Measurements from ENCODE around the gene RAMP1.
"Not testable (repeated sequence)": the region's sequence is repeated elsewhere in the genome, so short reads cannot be mapped to it uniquely, and the experiment has no call there.

Gene RAMP1

DNA sequence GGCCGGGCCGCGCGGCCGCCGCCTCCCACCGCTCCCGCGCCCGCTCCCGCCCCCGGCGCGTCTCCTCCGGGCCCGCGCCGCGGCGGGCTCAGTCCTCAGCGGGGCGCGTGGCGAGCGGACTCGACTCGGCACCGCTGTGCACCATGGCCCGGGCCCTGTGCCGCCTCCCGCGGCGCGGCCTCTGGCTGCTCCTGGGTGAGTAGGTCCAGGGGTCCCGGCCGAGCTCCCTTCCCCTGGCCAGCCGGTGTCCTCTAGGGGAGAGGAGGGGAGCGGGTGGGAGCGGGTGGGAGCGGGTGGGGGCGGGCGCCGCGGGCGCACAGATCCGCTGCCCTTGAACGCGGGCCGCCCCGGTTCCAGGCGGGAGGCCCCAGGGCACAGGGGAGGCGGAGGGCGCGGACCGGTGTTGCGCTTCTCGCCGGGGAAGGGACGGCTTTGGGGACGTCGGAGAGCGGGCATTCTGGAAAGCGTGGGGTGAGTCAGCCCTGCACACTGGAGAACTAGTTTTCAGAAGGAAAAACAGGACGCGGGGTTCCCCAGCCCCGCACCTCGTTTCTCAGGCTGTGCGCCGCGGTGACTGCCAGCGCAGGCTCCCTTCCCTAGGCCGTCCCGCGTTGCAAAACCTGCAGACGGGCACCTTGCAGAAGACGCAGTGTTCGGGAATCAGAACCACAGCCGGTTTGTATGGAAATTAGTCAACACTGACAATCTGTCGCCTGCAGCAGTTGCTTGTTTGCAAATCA, at the start of gene RAMP1:
Gene RAMP1 (plus strand): TSS at position 91 of the 740 bp plus-strand sequence. CDS start 53 bp downstream, at position 144.
- DNase-seq = peak; percentile 45

GRCh38 chr2:237815637-237816036, 43.8 kb upstream of the RAMP1 start:
- DNase-seq = no peak

- DNase-seq = no peak
Measured at GRCh38 chr2:237816531-237816930, 42.9 kb upstream of the RAMP1 start.

DNA sequence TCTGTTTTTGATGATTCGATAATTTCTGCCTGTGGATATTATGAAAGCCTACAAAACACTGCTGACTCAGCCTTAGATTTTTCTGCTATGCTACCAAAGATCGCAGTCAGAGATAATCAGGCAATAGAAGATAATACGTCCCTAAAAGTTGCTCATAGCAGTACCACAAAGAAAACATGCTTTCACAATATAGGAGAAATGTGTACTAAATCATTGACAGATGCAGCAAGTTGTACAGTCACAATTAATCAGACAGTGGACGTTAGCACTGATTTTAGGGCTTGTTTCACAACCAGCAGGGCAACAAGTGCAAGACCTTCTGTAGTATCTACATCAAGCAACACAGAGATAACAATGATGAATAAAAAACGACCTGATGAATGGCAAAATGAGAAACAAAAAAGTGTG, 41.4 kb upstream of the RAMP1 start:
- no peak for DNase-seq

- DNase-seq = no peak
Measured at GRCh38 chr2:237819231-237819630, 40.2 kb upstream of the RAMP1 start.

GRCh38 chr2:237820421-237820820, 39.0 kb upstream of the RAMP1 start:
- no peak for DNase-seq

DNA sequence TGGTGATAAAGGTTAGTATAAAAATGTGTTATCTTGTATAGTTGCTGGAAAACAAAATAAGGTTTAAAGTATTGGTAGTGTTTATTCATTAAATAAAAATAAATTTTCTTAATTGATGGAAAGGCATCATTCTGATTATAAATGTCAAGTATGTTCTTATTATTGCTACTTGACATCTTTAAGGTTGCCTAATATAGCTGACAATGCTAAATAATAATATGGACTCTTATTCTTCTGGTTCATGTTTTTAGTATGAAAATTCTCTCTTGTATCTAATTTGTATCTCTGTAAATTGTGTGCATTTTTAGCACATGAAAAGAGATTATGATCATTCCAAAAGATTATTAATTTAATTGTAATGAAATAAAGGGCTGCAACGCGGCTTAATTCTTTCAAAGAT, 35.9 kb upstream of the RAMP1 start:
- no peak for DNase-seq

GRCh38 chr2:237824085-237824484, 35.3 kb upstream of the RAMP1 start:
- DNase-seq = no peak

DNA sequence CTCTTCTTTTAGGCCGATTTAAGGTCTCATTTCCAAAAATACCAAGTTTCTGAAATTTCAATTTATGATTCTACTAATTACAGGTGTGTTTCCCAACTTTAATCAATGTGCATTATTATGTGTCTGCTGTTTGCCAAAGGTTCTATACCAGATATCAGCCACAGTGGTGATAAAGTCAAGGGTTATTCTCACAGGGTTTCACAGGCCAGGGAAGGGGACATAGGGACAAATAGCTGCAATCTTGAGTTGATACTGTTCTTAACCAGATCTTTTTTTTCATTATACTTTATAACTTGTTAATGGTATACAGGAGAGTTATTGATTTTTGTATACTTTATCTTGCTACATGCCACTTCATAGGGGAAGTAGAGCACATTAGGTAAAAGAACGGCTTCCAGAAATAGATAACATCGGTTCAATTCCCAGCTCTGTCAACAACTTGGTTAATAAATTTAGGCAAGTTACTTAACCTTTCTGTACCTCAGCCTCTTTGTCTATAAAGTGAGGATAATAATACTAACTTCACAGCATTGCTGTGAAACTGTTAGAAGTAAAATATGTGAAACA, 31.9 kb upstream of the RAMP1 start:
- DNase-seq = no peak

- DNase-seq = no peak
Measured at GRCh38 chr2:237830522-237830921, 28.9 kb upstream of the RAMP1 start.

- no peak for DNase-seq
Measured at GRCh38 chr2:237833546-237833945, 25.9 kb upstream of the RAMP1 start.

DNA sequence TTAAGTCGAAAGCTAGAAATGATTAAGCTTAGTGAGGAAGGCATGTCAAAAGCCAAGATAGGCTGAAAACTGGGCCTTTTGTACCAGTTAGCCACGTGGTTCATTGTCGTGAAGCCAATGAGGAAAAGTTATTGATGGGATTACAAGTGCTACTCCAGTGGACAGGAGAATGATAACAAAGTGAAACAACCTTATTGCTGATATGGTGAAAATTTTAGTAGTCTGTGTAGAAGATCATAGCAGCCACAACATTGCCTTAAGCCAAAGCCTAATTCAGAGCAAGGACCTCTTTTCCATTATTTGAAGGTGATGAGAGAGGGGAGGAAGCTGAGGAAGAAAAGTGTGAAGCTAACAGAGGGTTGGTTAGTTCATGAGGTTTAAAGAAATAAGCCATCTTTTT, 24.1 kb upstream of the RAMP1 start:
- DNase-seq = no peak

DNA sequence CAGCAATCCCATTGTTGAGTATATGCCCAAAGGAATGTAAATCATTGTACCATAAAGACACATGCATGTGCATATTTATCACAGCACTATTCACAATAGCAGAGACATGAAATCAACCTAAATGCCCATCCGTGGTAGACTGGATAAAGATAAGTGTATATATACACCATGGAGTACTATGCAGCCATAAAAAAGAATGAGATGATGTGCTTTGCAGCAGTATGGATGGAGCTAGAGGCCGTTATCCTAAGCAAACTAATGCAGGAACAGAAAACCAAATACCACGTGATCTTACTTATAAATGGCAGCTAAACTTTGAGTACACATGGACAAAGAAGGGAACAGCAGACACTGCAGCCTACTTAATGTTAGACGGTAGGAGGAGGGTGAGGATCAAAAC, 18.4 kb upstream of the RAMP1 start:
- no peak for DNase-seq

DNA sequence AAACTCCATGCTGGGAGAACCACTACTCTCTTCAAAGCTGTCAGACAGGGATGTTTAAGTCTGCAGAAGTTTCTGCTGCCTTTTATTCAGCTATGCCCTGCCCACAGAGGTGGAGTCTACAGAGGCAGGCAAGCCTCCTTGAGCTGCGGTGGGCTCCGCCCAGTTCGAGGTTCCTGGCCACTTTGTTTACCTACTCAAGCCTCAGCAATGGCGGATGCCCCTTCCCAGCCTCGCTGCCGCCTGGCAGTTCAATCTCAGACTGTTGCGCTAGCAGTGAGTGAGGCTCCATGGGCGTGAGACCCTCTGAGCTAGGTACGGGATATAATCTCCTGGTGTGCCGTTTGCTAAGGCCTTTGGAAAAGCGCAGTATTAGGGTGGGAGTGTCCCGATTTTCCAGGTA, 10.5 kb upstream of the RAMP1 start:
- DNase-seq = not testable (repeated sequence)

DNA sequence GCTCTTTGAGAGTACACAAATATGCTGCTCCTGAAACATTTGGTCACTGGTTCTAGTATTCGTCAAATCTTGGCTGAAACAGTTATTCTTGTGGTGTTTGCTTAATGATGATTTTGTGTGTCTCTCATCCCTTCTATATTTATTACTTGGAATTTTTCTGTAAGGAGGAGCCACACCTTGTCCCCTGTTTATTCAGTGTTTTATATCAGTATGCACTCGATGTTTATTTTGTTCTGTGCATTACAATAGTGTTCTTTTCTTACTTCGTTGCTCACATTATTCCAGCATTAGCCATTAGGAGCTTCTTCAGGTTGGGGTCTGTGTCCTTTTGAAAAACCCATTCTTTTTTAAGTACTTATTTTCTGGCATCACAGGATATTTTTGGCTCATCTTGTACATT, 5.1 kb upstream of the RAMP1 start:
- DNase-seq = no peak

GRCh38 chr2:237857791-237858190, 1.6 kb upstream of the RAMP1 start:
- DNase-seq = no peak

DNA sequence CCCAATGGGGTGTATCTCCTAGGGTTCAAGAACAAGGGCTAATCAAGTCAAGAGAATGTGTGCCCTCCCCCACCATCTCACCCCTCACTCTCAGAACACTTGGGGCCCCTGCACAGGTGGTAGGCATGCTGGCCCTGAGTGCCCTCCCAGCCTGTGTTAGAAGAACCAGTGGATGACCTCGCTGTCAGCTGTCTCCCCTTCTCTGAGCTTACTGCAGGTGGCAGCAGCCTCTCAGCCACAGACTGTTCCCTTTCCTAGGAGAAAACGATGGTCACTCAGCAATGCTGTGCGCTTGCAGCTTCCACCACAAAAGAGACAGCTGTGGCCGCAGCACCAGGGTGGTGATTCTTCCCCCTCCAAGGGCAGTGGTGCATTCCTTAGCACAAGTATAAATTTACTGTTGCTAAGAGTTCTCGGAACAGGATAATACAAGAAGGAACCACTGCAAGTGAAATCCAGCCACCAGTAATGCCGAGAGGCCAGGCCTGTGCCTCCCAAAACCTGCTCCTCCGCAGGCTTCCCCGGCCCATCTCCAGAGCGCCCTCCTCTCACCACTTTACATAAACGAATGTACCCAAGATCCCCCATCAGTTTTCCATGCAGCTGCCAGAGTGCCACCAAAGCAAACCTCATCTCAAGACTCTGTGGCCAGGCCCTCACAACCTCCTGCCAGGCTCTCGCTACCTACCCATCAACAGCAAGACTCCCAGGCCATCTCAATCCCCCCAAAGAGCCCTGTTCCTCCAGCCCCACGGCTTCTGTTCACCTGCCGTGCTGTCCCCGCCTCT, 935 bp upstream of the RAMP1 start:
- DNase-seq = peak; percentile 85

- peak; percentile 31 for DNase-seq
Measured at GRCh38 chr2:237859082-237859433, 365 bp upstream of the RAMP1 start.

GRCh38 chr2:237860273-237860935, 981 bp downstream of the RAMP1 start:
- DNase-seq = peak; percentile 40

DNA sequence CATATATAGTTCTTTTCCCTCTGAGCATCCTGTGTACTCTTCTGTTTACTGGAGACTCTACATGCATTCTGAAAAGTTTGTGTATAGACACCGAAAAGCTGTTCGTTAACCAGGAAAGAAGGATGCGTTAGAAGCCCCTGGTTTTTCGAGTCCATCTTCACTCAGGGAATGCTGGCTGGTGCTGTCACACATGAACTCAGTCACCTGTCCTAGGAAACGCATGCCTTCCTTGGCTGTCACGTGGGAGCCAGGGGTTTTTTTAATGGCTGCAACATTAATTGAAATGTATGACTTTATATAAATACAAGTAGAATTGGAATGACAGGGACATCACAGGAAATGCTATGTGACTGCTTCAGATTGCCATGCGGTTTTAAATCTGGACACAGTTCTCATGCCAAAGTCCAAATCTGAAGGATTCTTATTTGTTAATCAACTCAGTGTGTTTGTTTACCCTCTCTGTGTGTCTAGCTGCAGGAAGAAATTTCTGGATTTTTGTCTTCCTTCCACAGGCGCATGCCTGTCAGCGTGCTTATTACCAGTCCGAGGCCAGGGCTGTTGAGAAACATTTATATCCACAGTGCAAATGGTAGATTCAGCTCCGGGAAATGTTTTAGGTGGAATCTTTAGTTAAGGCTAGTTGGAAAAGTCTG, 2.6 kb downstream of the RAMP1 start:
- DNase-seq = no peak

- no peak for DNase-seq
Measured at GRCh38 chr2:237862528-237862895, 3.1 kb downstream of the RAMP1 start.

DNA sequence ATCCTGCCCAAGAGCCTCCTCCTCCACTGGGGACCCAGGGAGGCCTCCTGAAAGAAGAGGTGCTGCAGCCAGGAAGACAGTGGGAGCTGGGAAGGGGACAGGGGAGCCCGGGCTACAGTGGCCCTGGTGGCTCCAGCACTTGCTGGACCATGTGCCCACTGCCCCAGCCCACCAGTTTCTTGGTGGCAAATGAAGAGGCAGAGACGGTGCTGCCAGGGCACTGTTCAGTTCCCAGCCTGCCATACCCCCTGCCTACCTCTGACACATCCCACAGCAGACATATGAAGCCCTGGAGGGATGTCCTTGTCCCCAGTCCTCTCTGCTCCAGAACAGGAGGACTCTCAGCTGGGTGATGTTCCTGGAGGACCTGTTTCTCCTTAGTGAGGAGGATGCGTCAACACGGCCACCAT, 3.7 kb downstream of the RAMP1 start:
- no peak for DNase-seq
